HG03439 (cell line): Measurements from ENCODE around the gene EPB41L3.
"Not testable (repeated sequence)": the region's sequence is repeated elsewhere in the genome, so short reads cannot be mapped to it uniquely, and the experiment has no call there.

ENCODE experiments used
- ATAC-seq: cut with Tn5 transposase; IDR thresholded peaks from one replicate; pipeline ENCODE4 v1.9.1; 2021; ENCODE audit warnings: mild to moderate bottlenecking, moderate library complexity; ENCODE audit not compliant: unreplicated experiment

Gene EPB41L3

GRCh38 chr18:5500158-5500939, 43.4 kb downstream of the EPB41L3 start:
- ATAC-seq: no peak

- ATAC-seq: no peak
Measured at GRCh38 chr18:5498452-5498851, 45.3 kb downstream of the EPB41L3 start.

- ATAC-seq: no peak
Measured at GRCh38 chr18:5496305-5496704, 47.5 kb downstream of the EPB41L3 start.

- no peak for ATAC-seq
Measured at GRCh38 chr18:5490753-5491480, 52.9 kb downstream of the EPB41L3 start.

- ATAC-seq: no peak
Measured at GRCh38 chr18:5488844-5489243, 55.0 kb downstream of the EPB41L3 start.

- ATAC-seq: not testable (repeated sequence)
Measured at GRCh38 chr18:5488044-5488443, 55.8 kb downstream of the EPB41L3 start.

GRCh38 chr18:5484526-5484925, 59.3 kb downstream of the EPB41L3 start:
- ATAC-seq: no peak

GRCh38 chr18:5481621-5482020, 62.2 kb downstream of the EPB41L3 start:
- no peak for ATAC-seq

- ATAC-seq: no peak
Measured at GRCh38 chr18:5478261-5478660, 65.5 kb downstream of the EPB41L3 start.

GRCh38 chr18:5476961-5477800, 66.6 kb downstream of the EPB41L3 start:
- no peak for ATAC-seq

GRCh38 chr18:5475267-5475666, 68.5 kb downstream of the EPB41L3 start:
- no peak for ATAC-seq

- no peak for ATAC-seq
Measured at GRCh38 chr18:5469340-5469739, 74.5 kb downstream of the EPB41L3 start.

GRCh38 chr18:5468394-5468793, 75.4 kb downstream of the EPB41L3 start:
- ATAC-seq: no peak

GRCh38 chr18:5467671-5468070, 76.1 kb downstream of the EPB41L3 start:
- ATAC-seq: no peak

GRCh38 chr18:5466256-5466655, 77.5 kb downstream of the EPB41L3 start:
- no peak for ATAC-seq

GRCh38 chr18:5464251-5464650, 79.5 kb downstream of the EPB41L3 start:
- ATAC-seq: no peak

GRCh38 chr18:5463831-5464230, 80.0 kb downstream of the EPB41L3 start:
- ATAC-seq: no peak

- ATAC-seq: no peak
Measured at GRCh38 chr18:5463390-5463789, 80.4 kb downstream of the EPB41L3 start.

- no peak for ATAC-seq
Measured at GRCh38 chr18:5462227-5462626, 81.6 kb downstream of the EPB41L3 start.

GRCh38 chr18:5461041-5461440, 82.8 kb downstream of the EPB41L3 start:
- no peak for ATAC-seq

GRCh38 chr18:5457462-5457957, 86.3 kb downstream of the EPB41L3 start:
- ATAC-seq: no peak
